KG1 (cell line): ENCODE data around the gene UBL4A.

Source experiments
- DNase-seq: peaks from one replicate; lab custom pipeline; 2025; lab: John Stamatoyannopoulos, UW

UBL4A gene

DNA sequence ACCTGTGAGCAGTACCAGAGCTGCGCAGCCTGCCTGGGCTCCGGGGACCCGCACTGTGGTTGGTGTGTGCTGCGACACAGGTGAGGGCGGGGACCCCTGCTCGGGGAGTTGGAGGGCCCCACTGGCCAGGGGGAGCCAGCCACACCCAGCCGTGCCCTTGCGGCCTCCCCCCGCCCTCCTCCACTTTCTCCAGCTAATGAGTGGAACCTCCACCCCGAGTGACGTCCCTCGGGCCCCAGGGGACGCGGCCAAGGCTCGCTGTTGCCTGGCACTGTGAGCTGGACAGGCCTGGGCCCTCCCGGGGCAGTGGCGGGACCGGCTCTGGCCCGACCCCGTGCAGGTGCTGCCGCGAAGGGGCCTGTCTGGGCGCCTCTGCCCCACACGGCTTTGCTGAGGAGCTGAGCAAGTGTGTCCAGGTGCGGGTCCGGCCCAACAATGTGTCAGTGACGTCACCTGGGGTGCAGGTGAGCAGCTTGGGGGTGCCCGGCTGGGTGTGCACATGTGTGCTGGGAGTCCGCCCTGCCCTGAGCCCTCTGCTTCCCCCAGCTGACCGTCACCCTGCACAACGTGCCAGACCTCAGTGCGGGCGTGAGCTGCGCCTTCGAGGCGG lies 22.7 kb downstream of the UBL4A start:
- no peak for DNase-seq

- DNase-seq: no peak
Observed at GRCh38 chrX:154462396-154462795, 24.0 kb downstream of the UBL4A start.

DNA sequence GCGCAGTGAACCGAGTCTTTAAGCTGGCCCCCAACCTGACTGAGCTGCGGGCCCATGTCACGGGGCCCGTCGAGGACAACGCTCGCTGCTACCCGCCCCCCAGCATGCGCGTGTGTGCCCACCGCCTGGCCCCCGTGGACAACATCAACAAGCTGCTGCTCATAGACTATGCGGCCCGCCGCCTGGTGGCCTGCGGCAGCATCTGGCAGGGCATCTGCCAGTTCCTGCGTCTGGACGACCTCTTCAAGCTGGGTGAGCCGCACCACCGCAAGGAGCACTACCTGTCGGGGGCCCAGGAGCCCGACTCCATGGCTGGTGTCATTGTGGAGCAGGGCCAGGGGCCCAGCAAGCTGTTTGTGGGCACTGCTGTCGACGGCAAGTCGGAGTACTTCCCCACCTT lies 26.1 kb downstream of the UBL4A start:
- DNase-seq: no peak

DNA sequence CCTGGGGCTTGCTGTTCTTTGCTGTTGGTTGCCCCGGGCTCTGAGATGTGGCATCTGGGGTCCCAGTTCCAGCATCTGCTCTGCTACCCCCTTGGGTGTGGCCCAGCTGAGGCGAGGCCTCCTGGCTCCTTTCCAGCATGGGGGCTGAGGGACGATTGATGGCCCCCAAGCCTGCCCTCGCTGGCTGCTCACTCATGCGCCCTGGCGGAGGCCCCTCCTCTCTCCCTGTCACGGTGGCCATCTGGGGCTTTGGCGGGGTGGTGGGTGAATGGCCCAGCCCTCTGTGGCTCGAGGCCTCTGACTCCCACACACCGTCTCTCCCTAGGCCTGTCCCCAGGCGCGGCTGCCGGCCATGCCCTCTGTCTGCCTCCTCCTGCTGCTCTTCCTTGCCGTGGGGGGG lies 26.6 kb downstream of the UBL4A start:
- DNase-seq: no peak

DNA sequence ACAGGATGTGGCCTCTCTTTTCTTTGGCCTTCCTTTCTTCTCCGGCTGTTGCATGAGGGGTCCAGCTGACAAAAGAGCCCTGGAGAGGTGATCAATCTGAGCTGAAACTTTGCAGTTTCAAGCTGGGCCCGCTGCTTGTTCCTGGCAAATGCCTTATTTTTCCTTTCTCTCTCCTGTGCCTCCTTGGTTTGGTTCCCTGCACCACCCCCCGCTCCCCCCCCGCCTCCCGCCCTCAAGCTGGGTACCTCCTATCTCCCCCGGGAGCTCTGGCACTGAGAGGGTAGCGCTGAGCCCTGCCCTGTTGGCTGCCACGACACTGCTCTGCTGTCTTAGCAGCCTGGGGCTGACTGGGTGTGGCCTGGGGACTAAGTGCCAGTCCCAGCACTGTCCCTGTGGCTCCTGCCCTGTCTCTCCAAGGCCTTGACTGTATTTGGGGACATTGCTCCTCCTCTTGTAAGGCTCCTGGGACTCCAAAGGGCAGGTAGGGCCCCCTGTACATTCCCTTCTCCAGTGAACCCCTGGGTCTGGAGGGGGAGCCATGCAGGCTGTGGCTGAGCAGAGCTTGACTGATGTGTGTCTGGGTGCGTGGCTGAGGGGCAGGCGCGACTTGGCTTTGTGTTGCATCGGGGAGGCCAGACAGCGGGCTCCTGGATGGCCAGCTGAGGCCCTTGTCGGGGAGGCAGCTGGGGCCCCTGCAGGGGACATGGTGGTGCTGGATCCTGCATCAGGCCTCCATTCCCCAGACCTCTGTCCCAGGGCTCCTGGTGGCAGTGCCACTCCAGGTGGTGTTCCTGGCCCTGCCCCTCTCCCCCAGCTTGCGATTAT lies 27.2 kb downstream of the UBL4A start:
- DNase-seq: no peak

GRCh38 chrX:154458116-154458953 lies 28.1 kb downstream of the UBL4A start, which contains the start of gene PLXNA3:
Gene PLXNA3 (plus strand): TSS chrX:154458281. CDS start chrX:154460184, 1,903 bp downstream.
- no peak for DNase-seq

GRCh38 chrX:154457491-154458115 lies 28.8 kb downstream of the UBL4A start:
- no peak for DNase-seq

GRCh38 chrX:154452823-154453222 lies 33.6 kb downstream of the UBL4A start:
- DNase-seq: no peak

DNA sequence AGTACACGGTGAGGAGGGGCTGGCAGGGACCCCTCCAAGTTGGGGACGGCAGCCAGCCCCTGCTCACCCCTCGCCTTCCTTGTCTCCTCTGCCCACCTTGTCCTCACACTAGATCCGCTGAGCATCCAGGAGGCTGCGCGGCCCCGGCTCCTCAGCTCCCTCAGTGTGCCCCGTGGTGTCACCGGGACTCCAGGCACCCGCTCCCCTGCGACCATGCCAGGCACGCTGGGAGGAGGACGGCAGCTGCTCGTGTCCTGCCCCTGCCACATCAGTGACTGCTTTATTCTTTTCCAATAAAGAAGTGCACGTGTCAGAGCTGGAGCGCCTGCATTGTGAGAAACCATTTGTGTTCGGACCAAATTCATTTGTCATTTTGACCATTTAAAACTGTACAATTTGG lies 36.1 kb downstream of the UBL4A start:
- no peak for DNase-seq

GRCh38 chrX:154449618-154450017 lies 36.8 kb downstream of the UBL4A start:
- no peak for DNase-seq

- no peak for DNase-seq
Observed at GRCh38 chrX:154448484-154448883, 37.9 kb downstream of the UBL4A start.

DNA sequence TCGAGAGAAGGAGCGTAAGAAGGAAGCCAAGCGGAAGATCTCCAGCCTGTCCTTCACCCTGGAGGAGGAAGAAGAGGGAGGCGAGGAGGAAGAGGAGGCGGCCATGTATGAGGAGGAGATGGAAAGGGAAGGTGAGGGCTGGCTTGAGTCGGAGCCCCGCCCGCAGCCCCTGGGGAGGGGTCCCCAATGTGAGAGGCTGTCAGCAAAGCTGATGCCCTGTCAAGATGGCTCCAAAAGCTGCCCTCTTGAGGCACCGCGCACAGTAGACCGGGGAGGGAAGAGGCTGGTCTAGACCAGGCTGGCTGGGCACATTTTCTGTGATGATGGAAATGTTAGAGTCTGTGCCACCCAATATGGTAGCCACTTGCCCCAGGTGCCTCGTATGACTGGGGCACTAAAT lies 40.0 kb downstream of the UBL4A start:
- DNase-seq: no peak

GRCh38 chrX:154445776-154446175 lies 40.6 kb downstream of the UBL4A start:
- DNase-seq: no peak

- DNase-seq: no peak
Observed at GRCh38 chrX:154444755-154445246, 41.6 kb downstream of the UBL4A start.

- DNase-seq: no peak
Observed at GRCh38 chrX:154443992-154444754, 42.2 kb downstream of the UBL4A start, which contains the start of gene FAM50A. Gene FAM50A (plus strand): TSS chrX:154444141. CDS start chrX:154444236, 95 bp downstream.

GRCh38 chrX:154443479-154443910 lies 42.9 kb downstream of the UBL4A start:
- DNase-seq: no peak

DNA sequence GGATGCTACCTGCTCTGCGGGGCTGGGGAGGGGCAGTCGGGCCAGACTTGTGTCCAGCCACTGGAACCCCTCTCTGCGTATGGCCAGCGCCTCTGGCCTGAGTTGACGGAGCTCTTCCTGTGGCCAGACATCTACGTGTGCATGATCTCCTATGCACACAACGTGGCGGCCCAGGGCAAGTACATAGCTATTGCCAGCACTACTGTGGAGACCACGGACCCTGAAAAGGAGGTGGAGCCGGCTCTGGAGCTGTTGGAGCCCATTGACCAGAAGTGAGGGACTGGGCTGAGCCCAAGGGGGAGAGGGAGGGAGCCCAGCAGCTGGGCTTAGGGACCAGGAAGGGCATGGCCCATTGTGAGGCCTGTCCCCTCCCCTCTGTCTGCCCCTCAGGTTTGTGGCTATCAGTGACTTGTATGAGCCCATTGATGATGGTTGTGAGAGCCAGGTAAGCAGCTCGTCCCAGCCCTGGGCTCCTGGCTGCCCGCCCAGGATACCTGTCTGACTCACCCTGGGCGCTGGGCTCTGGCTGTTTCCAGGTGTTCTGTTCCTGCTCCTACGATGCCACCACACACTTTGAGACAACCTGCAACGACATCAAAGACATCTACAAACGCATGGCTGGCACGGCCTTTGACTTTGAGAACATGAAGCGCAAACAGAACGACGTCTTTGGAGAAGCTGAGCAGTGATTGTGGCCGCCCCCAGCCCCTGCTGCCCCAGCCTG lies 44.3 kb downstream of the UBL4A start:
- DNase-seq: no peak

GRCh38 chrX:154441564-154441963 lies 44.9 kb downstream of the UBL4A start:
- no peak for DNase-seq

DNA sequence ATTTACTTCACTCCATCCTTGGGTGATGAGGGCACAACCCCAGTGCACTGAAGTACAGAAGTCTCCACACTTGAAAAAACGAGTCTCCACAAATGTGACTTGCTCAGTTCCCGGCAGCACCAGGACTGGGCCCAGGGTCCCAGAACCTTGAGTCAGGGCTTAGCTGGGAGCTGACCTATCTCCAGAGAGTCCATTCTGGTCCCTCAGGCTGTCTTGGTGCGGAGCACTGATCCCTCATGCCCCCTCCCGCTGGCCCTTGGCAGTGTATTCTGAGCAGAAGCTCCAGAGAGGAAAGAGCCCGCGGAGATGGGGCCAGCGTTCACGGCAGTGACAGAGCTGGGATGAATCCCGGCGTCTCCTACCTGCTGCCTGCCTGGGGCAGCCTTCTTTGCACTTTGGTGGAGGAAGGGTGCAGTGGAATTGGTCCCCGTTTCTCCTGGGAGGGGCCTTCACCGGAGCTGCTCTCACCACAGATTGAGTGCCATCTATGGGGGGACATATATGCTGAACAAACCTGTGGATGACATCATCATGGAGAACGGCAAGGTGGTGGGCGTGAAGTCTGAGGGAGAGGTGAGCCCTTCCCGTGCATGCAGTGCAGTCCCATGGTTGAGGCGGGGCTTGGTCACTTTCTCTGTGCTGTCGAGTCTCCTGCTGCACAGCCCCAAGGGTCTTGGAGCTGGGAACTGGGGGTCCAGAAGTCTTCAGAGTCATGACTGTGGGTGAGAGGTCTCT lies 45.6 kb downstream of the UBL4A start:
- no peak for DNase-seq

DNA sequence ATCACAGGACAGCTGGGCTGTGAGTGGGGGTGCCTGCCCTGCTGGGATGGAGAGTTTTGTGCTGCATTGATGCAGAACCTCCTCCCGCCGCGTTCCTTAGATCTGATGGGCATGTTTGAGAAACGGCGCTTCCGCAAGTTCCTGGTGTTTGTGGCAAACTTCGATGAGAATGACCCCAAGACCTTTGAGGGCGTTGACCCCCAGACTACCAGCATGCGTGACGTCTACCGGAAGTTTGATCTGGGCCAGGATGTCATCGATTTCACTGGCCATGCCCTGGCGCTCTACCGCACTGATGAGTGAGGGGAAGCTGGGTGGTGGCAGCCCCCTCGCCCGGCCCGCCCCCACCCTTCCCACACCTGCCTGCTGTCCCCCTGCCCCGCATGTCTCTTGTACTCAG lies 46.6 kb downstream of the UBL4A start:
- DNase-seq: no peak
